Mucosa of descending colon (tissue), 3 donors: ENCODE results near the gene GASK1B. TPM values are rescaled to one million over a fixed set of nuclear protein-coding genes. Genes with fewer than 3 reads are reported as not detected.

ENCODE experiments used
- ATAC-seq: fragments of 200-7000 bp; cut with Tn5 transposase; one replicate; pipeline ENCODE4 v1.9.1; 2020; ENCODE audit warnings: mild to moderate bottlenecking, moderate library complexity
- DNase-seq, 3 donors: peaks; one replicate each; pipeline ENCODE4 v3.0.0-alpha.2; 2020
- H3K36me3 ChIP-seq: fragments of 200-600 bp; one replicate; pipeline ENCODE4 v1.8.0; 2021; ENCODE audit warnings: low read depth, mild to moderate bottlenecking
- H3K4me1 ChIP-seq: fragments of 200-600 bp; one replicate; pipeline ENCODE4 v1.8.0; 2021; ENCODE audit warnings: low read depth, mild to moderate bottlenecking
- H3K4me3 ChIP-seq: fragments of 200-600 bp; one replicate; pipeline ENCODE4 v1.8.0; 2021; ENCODE audit warnings: mild to moderate bottlenecking
- H3K9me3 ChIP-seq: fragments of 200-600 bp; one replicate; pipeline ENCODE4 v1.8.0; 2021; ENCODE audit warnings: mild to moderate bottlenecking
- CTCF ChIP-seq: fragments of 200-600 bp; IDR thresholded peaks from one replicate; pipeline ENCODE4 v1.8.0; 2022; ENCODE audit warnings: antibody characterized with exemption, mild to moderate bottlenecking
- intact Hi-C, 2 donors: fragments of 100-400 bp; cut with DNase I in 1 of 2; cut with micrococcal nuclease in 1 of 2; formaldehyde crosslinking; loops; one replicate each; pipeline versions ENCODE4 v1.11.0 to v1.11.1; 2022; cut with DNase I, micrococcal nuclease
- total RNA-seq, 3 donors: library from RNA; stranded (reverse); fragmentation: NEBNext Ultra II Directional in 2 of 3; extraction: Animal tissue kit (Norgen Biotek cat#: 25700) in 2 of 3; gene quantifications; one replicate each; pipeline versions ENCODE4 v1.2.1 to v1.2.4, GENCODE V29; 2021 to 2023
- donor health status: DM: no; HTN: no; CAD: no; lungs with moderate emphysema.
- donor health status: DM: no; HTN: no; CAD: no.
- donor health status: DM: no; HTN: yes; CAD: no.

GASK1B gene
- total RNA-seq, 3 donors from 2014 or later: 10.3 to 21.6 (median 20.2) TPM

DNA sequence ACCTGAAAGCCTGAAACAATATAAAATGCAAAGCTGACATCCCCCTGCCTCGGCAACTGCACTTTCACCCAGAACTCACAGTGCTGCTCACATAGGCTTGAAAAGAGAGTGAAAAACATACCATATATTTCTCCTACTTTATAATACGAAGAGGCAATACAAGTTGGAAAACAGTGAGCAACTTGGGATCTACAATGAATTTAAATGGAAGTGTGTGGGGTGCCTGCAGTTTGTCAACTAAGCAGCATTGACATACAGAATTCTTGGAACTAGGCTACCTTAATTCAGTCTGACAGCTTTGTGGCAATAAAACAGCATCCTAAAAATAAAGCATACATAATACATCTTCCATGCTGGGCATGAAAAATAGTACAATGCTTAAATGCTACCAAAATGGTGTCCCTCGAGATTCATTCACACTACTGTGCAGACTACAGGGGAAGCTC lies 8.0 kb downstream of the GASK1B start:
- DNase-seq (no peak), ATAC-seq (no peak)
- intact Hi-C loops: no loop called here
- H3K9me3 ChIP-seq: no peaks in the 10 kb centered on the region
- H3K36me3 ChIP-seq: no peaks in the 10 kb centered on the region
- no peak for TF ChIP-seq CTCF
- H3K4me1 ChIP-seq: no peaks in the 10 kb centered on the region
- no peak overlapping the region for H3K4me3 ChIP-seq

DNA sequence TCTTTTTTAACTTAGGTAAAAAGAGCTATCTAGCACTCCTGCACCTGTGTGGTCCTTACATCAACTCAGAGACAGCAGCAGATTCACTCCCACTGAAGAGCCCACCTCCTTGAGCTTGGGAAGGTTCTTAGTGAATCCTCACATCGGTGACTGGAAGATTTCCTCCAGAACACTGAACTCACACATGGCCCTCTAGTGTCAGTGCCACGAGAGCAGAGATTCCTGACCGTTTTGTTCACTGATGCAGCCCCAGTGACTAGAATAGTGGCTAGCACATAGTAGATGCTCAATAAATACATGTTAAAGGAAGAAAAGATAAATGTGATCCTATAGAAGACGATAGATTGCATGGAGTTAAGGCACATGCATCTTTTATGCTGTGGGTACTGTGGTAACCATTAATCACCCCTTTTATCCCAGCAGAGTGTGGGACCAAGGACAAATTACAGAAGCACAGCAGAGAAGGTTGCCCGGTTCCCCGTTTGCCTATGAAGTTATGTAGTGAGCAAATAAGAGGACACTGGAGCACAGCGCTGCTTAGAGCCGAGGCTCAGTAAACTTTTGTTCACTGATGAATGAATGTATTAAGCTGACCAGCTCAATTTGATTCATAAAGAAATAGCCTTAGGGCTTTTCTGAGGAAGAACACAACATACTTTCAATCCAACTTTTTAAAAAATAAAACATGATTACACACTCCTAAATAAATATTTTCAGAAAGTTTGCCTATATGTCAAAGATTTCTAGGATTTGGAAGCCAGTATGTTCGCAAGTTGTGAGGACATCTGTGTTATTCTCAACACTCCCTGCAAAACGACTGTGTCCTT lies 8.7 kb downstream of the GASK1B start:
- Histone ChIP-seq H3K4me3 (no peak overlapping the region), H3K9me3 (no peaks in the 10 kb centered on the region), H3K4me1 (no peaks in the 10 kb centered on the region), H3K36me3 (no peaks in the 10 kb centered on the region)
- TF ChIP-seq CTCF: no peak
- intact Hi-C loops: no loop called here
- ATAC-seq: no peak
- DNase-seq: no peak

GRCh38 chr4:158162631-158163030 lies 10.2 kb downstream of the GASK1B start:
- ATAC-seq: no peak
- TF ChIP-seq CTCF: no peak
- Histone ChIP-seq H3K4me1 (no peaks in the 10 kb centered on the region), H3K36me3 (no peaks in the 10 kb centered on the region), H3K9me3 (no peaks in the 10 kb centered on the region), H3K4me3 (no peak overlapping the region)
- intact Hi-C loops: no loop called here
- DNase-seq: no peak

DNA sequence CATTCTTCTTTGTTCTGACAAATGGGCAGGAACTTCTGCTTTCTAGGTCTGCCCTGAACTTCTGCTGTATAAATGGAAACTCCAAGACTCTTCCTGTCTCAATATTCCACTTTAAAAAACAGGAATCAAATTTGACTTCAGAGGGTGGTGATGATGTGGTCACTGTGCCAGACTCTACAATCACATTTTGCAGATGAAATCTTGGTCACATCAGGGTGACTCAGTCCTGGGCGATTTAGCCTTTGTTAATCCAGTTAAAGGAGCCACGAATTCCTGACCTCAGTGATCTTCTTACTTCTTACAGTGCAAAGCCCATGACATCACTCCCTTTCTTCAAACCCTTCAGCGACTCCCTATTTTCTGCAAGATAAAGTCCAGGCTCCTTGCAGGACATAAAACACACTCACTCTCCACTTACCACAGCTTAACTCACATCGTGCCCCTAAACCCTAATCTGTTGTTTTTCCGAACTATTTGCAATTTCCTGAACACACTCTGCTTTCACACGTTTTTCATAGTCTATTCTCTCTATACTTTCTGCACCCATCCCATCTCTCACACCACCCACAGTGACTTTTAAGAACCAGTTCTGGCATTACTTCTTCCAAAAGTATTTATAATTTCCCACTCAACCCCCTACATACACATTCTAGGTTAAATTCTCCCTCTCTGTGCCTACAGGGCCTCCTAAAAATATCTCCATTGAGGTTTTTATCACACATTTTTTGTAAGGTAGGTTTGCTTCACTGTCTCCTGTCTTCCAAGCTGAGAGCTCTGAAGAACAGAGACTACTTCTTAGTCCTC lies 11.1 kb downstream of the GASK1B start:
- peaks cover 3% of the 10 kb centered on the region for H3K4me1 ChIP-seq
- DNase-seq (peak in 1 of 3 donors; percentile 21), ATAC-seq (peak; percentile 54)
- no peaks in the 10 kb centered on the region for H3K9me3 ChIP-seq
- no peak overlapping the region for H3K4me3 ChIP-seq
- no peaks in the 10 kb centered on the region for H3K36me3 ChIP-seq
- intact Hi-C loops: no loop called here
- no peak for TF ChIP-seq CTCF

GRCh38 chr4:158159718-158160094 lies 13.1 kb downstream of the GASK1B start:
- intact Hi-C loops: no loop called here
- TF ChIP-seq CTCF: no peak
- no peak overlapping the region for H3K4me3 ChIP-seq
- H3K9me3 ChIP-seq: no peaks in the 10 kb centered on the region
- H3K36me3 ChIP-seq: no peaks in the 10 kb centered on the region
- ATAC-seq: no peak
- peaks cover 9% of the 10 kb centered on the region for H3K4me1 ChIP-seq
- no peak for DNase-seq
